ENCODE data around the gene GNA15.

GNA15 gene

GRCh38 chr19:3175781-3176714, 40.2 kb downstream of the GNA15 start:
- DNase-seq (ENCODE audit: low spot score), result no peak

GRCh38 chr19:3176715-3177501, 41.1 kb downstream of the GNA15 start:
- peak; percentile 29 for DNase-seq (ENCODE audit: low spot score)

GRCh38 chr19:3178377-3178972, 42.6 kb downstream of the GNA15 start, which contains the start of gene S1PR4:
TSS of gene S1PR4 (plus strand) at chr19:3178769. CDS start at chr19:3178793, 24 bp downstream.
- no peak for DNase-seq (ENCODE audit: low spot score)

GRCh38 chr19:3178973-3179738, 43.3 kb downstream of the GNA15 start:
- no peak for DNase-seq (ENCODE audit: low spot score)

- no peak for DNase-seq (ENCODE audit: low spot score)
Measured at GRCh38 chr19:3179739-3180293, 44.0 kb downstream of the GNA15 start.

DNA sequence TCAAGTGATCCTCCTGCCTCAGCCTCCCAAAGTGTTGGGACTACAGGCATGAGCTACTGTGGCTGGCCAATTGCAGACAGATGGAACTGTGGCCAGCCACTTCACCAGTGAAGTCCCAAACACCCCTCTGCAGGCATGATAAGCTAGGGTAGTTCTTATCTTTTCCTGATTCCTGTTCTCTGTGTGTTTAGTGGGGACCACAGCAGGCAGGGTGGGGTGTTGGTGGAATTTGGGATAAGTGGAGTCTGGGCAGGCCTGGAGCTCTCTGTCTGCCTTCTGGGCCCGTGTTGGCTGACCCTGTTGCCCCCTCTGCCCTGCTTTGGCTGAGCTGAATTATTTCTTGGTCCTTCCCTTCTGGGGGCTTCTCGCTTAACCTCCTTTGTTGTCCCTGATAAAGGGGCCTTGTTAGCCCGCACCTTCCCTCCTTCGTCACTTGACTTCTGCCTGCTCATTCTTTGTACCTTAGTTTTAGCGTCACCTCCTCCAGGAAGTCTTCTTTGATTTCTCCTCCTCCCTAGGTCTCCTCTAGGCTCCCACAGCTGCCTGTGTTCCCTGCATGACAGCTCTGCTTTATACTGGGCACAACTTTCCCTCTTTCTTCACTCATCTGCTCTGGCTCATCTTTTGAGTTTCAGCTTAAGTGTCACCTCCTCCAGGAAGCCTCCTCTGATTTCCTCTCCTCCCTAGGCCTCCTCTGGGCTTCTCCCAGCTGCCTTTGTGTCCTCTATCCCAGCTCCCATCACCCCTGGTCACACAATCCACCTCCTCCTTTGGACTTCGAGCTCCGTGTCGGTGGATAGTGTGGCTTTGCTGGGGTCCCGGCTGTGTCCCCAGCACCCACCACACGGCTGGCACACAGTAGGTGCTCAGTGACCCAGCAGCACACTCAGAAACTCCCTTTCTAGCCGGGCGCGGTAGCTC, 48.1 kb downstream of the GNA15 start:
- no peak for DNase-seq (ENCODE audit: low spot score)

- DNase-seq (ENCODE audit: low spot score), result no peak
Measured at GRCh38 chr19:3184847-3185460, 49.1 kb downstream of the GNA15 start.

GRCh38 chr19:3185461-3186159, 49.8 kb downstream of the GNA15 start, which contains the start of gene NCLN:
TSS of gene NCLN (plus strand) at chr19:3185930. CDS start at chr19:3186031, 101 bp downstream.
- DNase-seq (ENCODE audit: low spot score), result peak; percentile 95

GRCh38 chr19:3186160-3186688, 50.4 kb downstream of the GNA15 start:
- no peak for DNase-seq (ENCODE audit: low spot score)

DNA sequence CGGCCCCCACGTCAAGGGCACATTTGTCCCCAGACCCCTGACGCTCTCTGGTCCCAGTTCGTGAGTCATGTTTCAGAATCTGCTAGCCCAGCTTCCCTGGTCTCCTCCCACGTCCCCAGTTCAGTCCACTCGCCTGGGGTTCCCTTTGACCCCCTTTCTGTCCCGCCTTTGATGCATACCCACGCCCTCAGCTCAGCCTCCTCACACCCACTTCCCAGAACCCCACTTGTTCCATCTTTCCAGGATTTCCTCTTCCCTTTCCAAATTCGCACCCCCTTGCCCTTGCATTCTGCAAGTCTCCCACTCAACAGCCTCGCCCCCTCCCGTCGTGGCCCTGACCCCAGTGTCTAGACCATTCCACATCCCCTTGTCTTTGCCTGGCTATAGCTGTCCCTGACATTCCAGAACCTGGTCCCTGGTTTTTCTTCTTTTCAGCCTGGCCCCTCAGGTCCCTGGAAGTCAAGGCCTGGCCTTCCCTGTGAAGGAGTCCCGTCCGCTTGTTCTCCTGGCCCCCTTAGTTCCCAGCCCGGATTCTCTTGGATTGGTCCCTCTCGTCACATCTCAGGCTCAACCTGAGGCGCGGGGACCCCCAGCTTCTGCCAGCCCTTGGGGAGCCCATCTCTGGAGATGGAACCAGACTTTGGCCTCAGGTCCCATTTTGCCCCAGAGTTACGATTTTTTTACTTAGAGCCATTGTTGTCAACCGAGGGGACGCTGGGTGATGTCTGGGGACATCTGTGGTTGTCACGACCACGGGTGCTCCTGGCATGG, 51.2 kb downstream of the GNA15 start:
- no peak for DNase-seq (ENCODE audit: low spot score)

- no peak for DNase-seq (ENCODE audit: low spot score)
Measured at GRCh38 chr19:3187662-3188511, 52.1 kb downstream of the GNA15 start.

DNA sequence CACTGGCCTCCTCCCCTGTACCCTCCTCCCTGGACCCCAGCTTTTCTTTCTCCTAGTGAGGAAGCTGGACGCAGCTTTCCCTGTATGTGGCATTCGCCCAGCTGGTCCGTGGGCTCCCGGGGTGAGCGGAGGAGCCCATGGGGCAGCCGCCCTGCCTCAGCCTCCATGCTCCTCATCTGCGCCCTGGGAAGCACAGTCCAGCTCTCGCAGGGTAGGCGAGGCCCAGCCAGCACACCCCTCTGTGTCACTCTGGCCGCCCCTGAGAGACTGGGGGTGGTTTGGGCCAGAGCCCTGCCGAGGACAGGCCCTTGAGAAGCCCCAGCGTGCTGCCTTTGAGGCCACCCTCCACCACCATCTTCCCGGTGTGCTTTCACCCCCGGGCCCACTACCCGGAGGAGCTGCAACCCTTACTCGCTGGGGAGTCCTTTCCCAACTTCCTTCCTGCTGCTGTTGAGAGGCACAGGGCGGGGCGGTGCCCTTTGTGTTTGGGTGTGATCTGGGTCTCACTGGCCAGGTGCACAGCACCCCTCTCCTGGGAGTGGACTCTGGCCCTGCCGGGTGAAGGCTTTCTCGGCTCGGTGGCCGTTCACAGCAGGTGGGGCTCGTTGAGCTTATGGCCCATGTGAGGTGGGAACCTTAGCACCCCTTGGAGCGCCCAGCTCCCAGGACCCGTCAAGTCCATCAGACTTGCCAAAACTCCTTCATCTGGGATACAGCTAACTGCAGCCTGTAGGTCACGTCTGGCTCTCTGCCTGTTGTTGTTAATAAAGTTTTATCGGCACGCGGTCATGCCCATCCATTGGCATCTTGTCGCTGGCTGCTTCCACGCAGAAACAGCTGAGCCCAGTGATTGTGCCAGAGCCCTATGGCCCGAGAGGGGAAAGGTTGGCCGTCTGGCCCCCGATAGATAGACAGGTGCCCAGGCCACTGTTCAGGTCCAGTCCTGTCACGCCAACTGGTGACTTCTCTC, 53.1 kb downstream of the GNA15 start:
- no peak for DNase-seq (ENCODE audit: low spot score)

GRCh38 chr19:3189702-3190469, 54.1 kb downstream of the GNA15 start:
- DNase-seq (ENCODE audit: low spot score), result no peak

GRCh38 chr19:3190470-3190770, 54.6 kb downstream of the GNA15 start:
- no peak for DNase-seq (ENCODE audit: low spot score)
